Muscle of leg (tissue), 11 donors: ENCODE results near the gene HOXB3. TPM values are rescaled to one million over a fixed set of nuclear protein-coding genes. Genes with fewer than 3 reads are reported as not detected.

Experiments used
- DNase-seq: peaks from one replicate; pipeline ENCODE4 v3.0.0; 2013
- H3K27ac ChIP-seq: one replicate; pipeline ENCODE4 v1.5.1; 2013; ENCODE audit warnings: mild to moderate bottlenecking, low read length, control low read depth
- H3K27me3 ChIP-seq: one replicate; pipeline ENCODE4 v1.6.1; 2013; ENCODE audit warnings: low read length; ENCODE audit not compliant: control insufficient read depth, insufficient read depth
- H3K36me3 ChIP-seq: one replicate; pipeline ENCODE4 v1.6.1; 2013; ENCODE audit warnings: low read length; ENCODE audit not compliant: control insufficient read depth, insufficient read depth
- H3K4me1 ChIP-seq: one replicate; pipeline ENCODE4 v1.6.1; 2013; ENCODE audit warnings: low read length; ENCODE audit not compliant: control insufficient read depth, insufficient read depth
- H3K4me3 ChIP-seq: one replicate; pipeline ENCODE4 v1.5.1; 2013; ENCODE audit warnings: low read length, control low read depth
- H3K9me3 ChIP-seq: replicated peaks from 2 replicates; pipeline ENCODE4 v1.6.1; 2013; ENCODE audit warnings: low read depth, low read length; ENCODE audit not compliant: control insufficient read depth
- WGBS: methylation state at CpG from one replicate; pipeline ENCODE4 v1.1.5; 2013; ENCODE audit warnings: missing lambda C conversion rate; ENCODE audit not compliant: insufficient coverage; 5-methylcytosine and 5-hydroxymethylcytosine counted together
- polyA plus RNA-seq, 8 donors: library from polyadenylated mRNA; unstranded; fragments of 120-200 nt; gene quantifications; one replicate each; pipeline versions ENCODE4 v1.2.1 to v1.2.3, GENCODE V29; 2013; ENCODE audit warnings: inconsistent platforms in 1 of 8, low replicate concordance in 1 of 8; ENCODE audit not compliant: insufficient read length in 8 of 8, insufficient read depth in 1 of 8
- total RNA-seq: library from RNA; stranded (reverse); fragments of 120-200 nt; gene quantifications from one replicate; pipeline ENCODE4 v1.2.4, GENCODE V29; 2013

HOXB3 gene
- total and polyA plus RNA-seq, 9 donors = 3.1 to 14.6 (median 9.4) TPM

DNA sequence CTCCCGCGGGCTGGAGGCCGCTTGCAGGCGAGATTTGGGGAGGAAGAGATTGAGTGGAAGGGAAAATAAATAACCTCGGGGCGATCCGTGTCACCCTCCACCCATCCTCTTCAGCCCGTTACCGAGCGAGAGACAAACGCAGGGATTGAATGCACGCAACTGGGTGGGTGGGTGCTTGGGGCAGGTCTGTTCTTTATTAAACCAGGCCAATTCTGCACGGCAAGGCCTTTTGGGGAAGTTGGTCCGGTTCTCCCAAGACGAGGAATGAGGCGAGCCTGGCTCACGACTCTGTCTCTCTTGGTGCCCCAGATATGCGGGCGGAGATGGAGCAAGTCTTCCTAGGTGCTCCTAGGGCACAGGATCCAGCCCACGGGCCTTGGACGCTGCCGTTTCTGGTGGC, 21.2 kb upstream of the HOXB3 start:
- H3K36me3 ChIP-seq = no peaks in the 10 kb centered on the region
- peak overlapping the region; percentile 60 for H3K27ac ChIP-seq
- 3% methylated on average over 12 of the region's 22 CpGs for WGBS
- H3K9me3 ChIP-seq = no peaks in the 10 kb centered on the region
- H3K4me3 ChIP-seq = peak overlapping the region; percentile 63
- peaks cover 31% of the 10 kb centered on the region for H3K4me1 ChIP-seq
- H3K27me3 ChIP-seq = peaks cover 100% of the 10 kb centered on the region
- DNase-seq = no peak

DNA sequence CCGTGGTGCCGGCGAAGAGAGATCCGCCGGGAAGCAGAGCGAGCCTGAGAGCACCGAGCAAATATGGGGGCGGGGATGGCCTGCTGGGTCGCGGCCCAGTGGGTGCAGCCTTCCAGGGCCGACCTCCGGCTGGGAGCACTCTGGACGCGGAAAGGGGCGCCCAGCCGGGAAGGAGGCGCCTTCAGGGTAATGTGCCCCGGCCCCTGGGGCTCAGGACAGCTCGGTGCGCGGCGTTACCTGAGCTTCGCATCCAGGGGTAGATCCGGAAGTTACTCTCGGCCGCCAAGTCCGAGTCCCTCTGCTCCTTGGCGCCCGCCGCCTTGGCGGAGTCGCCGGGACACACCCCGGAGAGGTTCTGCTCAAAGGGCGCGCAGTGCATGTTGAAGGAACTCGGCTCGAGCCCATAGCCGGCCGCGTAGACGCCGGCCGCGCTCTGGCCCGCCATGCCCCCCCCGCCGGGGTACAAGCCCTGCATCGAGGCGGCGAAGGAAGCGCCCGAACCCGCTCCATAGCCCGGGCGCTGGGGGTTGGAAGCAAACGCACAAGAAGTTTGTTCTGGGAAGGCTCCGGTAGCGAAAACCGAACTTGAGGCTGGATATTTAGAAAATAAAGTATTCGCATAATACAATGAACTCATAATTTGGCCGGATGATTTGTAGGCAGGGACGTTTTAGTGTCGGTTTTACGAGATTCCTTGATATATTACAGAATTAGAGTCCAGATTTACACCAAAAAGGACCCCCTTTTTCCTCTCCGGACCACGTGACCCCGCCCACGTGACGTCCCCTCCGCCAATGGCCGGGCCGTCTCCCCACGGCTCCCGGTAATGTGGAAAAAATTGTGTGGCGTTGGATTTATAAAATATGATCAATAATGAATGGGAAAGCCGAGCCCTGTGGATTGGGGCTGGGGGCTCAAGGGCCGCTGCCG, 20.5 kb upstream of the HOXB3 start, which contains the start of gene HOXB7:
HOXB7 (minus strand) TSS at position 736 of the 930 bp plus-strand sequence; CDS start at position 637, 99 bp downstream.
- H3K27me3 ChIP-seq = peaks cover 100% of the 10 kb centered on the region

DNA sequence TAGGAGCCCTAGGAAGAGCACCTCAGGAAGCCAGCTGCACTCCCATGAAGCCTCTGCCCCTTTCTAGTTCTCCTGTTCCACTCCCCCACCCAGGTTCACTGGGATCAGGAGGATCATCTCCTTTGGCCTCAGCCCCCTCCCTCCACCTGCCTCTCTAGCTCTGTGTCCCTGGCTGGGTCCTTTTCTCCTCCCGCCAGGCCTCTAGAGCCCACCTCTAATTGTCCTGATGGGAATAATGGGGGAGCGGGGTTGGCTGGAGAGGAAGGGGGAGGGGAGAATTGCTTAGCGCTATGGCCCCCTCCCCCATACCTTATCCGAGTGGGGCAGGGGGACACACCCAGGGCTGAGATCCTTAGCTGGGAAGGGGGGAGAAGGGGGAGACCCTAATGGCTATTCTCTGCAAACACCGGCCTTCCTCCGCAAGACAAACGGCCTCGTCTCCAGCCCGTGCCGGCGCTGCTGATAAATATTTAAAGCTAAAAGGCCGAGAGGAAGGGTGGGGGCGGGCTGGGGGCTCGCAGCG, 19.8 kb upstream of the HOXB3 start:
- Histone ChIP-seq H3K27ac (peak overlapping the region; percentile 60), H3K4me1 (peaks cover 31% of the 10 kb centered on the region), H3K27me3 (peaks cover 100% of the 10 kb centered on the region), H3K4me3 (peak overlapping the region; percentile 63), H3K9me3 (no peaks in the 10 kb centered on the region), H3K36me3 (no peaks in the 10 kb centered on the region)
- WGBS = 1% methylated on average over 11 of the region's 15 CpGs
- no peak for DNase-seq

More for the DNA sequence above, 20.5 kb upstream of the HOXB3 start, which contains the start of gene HOXB7:
- Histone ChIP-seq H3K27ac (peak within 1 kb of the TSS; percentile 69), H3K36me3 (no peaks in the 10 kb centered on the region), H3K4me3 (peak within 1 kb of the TSS; percentile 63), H3K9me3 (no peaks in the 10 kb centered on the region), H3K4me1 (peaks cover 31% of the 10 kb centered on the region)
- under 1% methylated on average over 61 of the region's 79 CpGs for WGBS
- peak; percentile 55 for DNase-seq

DNA sequence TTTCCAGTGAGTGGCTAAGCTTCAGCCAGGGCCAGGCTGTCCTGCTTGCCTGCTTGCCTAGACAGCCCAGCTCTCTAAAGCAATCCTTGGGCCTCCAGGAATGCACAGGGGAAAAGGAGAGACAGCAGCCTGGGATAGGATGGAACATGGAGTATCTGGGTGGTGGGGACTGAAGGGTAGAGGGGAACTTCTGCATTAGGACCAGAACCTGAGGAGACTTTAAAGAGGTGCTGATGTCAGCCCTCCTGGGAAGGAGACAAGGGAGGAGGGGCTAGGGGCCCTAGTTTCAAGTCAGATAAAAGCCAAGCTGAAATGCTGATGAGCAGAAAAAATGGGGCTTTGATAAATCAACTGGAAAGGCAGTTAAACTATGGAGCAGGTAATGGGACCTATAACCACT, 19.0 kb upstream of the HOXB3 start:
- Histone ChIP-seq H3K36me3 (no peaks in the 10 kb centered on the region), H3K27me3 (peaks cover 100% of the 10 kb centered on the region), H3K27ac (no peak overlapping the region), H3K9me3 (no peaks in the 10 kb centered on the region), H3K4me3 (no peak overlapping the region), H3K4me1 (peaks cover 27% of the 10 kb centered on the region)
- no peak for DNase-seq

DNA sequence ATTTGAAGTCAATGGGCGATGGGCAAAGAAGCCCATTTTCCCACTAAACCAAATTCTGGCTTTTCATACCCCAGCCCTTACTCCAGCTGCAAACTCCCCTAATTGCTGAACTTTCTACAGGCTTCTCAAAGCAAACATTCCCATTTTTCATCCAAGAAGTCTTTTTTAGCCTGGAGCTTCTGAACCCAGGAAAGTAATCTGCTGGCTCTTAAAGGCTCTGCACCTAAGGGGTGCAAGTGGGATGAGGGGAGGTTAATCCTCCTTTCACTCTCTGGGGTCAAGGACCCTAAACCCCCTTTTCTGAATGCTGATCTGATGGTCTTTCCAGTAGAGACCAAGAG, 18.4 kb upstream of the HOXB3 start:
- H3K9me3 ChIP-seq = no peaks in the 10 kb centered on the region
- no peak overlapping the region for H3K4me3 ChIP-seq
- peaks cover 24% of the 10 kb centered on the region for H3K4me1 ChIP-seq
- H3K27ac ChIP-seq = no peak overlapping the region
- peaks cover 100% of the 10 kb centered on the region for H3K27me3 ChIP-seq
- no peak for DNase-seq
- H3K36me3 ChIP-seq = no peaks in the 10 kb centered on the region
- WGBS = no CpG with 5 or more reads among the region's 1 CpG

DNA sequence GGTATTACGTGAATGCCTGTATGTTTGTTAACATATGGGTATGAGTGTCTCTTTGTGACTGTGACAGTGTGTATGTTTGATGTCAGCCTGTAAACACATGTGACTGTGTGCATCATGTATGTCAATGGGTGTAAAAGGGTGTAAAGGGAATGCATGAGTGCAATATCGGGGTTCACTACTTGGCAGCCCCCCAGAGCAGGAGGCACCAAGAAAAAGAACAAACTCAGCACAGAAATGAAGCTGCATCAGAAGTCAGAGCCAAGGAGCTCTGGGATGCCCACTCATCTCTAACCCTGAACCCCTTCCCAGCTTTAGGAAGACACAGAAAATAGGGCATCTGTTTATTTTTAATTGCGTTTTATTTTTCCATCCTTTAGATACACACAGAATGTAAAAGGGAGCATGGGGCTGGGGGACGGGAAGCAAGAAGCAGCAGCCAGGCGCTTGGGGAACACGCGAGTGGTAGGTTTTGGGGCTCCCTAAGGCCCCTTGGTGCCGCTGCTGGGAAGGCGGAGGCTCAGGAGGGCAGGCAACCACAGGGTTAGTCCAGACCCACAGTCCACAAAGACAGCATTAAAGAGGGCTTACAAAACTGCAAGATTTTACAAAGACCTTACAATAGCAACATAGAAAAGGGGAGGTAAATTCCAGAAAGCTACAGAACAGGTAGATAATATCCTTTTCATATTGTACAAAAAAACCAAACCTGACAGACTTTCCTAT, 17.0 kb upstream of the HOXB3 start:
- Histone ChIP-seq H3K36me3 (no peaks in the 10 kb centered on the region), H3K27ac (no peak overlapping the region), H3K9me3 (peaks cover 3% of the 10 kb centered on the region), H3K4me1 (peaks cover 19% of the 10 kb centered on the region), H3K4me3 (no peak overlapping the region), H3K27me3 (peaks cover 99% of the 10 kb centered on the region)
- 72% methylated on average over 5 of the region's 9 CpGs for WGBS
- no peak for DNase-seq

DNA sequence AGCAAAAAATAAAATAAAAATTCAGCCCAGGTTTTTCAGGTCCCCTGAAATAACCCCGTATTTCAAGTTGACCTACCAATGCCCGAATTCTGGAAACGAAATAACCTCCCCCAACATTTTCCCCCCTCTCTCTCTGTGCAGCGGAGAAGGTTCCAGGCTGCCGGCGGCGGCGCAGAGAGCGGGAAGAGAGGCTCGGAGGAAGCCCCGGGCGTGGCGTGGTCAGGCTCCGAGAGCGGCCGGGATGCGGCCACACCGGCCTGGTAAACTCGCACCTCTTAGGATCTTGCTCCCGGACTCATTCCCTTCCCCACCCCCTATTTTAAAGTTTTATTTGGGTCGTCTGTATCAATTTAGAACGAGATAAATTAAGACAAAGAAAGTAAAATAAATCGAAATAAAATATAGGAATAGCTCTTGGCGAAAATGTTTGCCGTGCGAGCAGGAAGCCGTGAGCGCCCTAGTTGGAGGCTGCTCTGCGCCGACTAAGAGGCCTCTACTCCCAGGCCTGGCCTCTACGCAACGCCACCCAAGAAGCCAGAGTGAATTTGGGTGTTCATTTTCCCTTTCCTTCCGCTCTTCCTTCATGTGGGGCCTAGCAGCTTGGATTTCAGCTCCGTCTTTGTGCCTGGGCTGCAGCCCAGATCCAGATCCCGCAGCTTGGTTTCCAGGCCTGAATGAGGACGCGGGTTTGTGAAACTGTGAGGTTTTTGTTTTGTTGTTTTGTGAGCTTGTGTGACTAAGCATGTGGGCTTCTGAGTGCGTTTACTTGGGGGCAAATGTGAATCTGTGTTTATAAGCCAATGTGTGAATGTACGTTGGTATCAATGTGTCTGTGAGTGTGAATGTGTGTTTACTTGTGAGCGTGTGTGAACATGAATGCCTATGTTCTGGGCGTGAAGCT, 16.2 kb upstream of the HOXB3 start:
- Histone ChIP-seq H3K4me1 (peaks cover 19% of the 10 kb centered on the region), H3K27me3 (peaks cover 99% of the 10 kb centered on the region), H3K27ac (no peak overlapping the region), H3K9me3 (peaks cover 3% of the 10 kb centered on the region), H3K36me3 (no peaks in the 10 kb centered on the region), H3K4me3 (no peak overlapping the region)
- WGBS = 25% methylated on average over 21 of the region's 41 CpGs
- no peak for DNase-seq

DNA sequence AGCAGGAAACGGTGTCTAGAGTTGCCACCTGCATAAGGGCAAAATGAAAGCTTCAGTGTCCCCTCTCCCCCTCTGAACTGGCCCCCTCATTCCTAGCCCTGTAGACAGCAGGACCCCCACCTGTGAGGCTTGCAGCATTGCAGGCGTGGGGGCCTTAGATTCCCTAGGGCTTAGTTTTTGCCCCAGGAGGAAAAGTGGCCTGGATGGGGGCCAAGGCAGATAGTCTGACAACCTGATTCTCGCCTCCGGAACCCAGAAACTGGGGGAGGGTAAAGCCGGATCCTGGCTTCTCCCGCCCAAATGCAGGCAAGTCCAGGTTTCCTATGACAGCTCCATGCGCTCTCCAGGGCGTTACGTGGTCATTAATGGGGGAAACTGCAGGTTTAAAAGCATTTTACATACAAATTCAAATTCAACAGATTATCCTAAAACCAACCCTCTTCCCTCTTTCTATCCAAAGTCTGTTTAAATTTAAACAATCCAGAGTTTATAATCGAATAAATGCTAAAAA, 15.4 kb upstream of the HOXB3 start:
- H3K27me3 ChIP-seq = peaks cover 99% of the 10 kb centered on the region

DNA sequence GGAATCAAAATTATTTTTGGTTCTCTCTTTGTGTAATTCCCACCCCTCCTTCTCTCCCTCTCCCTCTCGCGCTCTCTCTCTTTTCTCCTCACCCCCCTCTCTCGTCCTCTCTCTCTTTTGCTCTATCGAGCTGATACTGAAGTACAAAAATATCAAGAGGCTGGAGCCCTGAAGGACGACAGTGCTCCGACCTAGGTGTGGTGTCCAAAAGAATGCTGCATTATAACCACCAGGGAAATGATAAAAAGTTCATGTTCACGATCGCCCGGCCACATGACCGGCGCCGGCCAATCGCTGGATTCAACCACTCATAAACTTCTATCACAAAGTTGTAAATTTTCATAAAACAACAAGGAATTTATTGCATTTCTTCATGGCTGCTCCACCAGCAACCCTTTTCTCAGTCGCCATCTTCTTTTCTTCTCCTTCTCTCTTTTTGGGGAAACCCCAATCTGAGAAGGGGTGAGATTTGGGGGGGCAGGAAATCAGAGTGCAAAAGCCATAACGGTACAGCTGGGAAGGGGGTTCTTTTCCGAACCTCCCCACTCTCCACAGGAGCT, 14.8 kb upstream of the HOXB3 start, which contains the start of gene HOXB6:
HOXB6 (minus strand) TSS at position 217 of the 560 bp plus-strand sequence. CDS start 6,836 bp downstream, outside the sequence.
- Histone ChIP-seq H3K4me1 (peaks cover 6% of the 10 kb centered on the region), H3K27me3 (peaks cover 99% of the 10 kb centered on the region), H3K4me3 (peak within 1 kb of the TSS; percentile 30), H3K27ac (peak within 1 kb of the TSS; percentile 65), H3K36me3 (no peaks in the 10 kb centered on the region), H3K9me3 (peaks cover 3% of the 10 kb centered on the region)
- WGBS = 2% methylated on average over 9 of the region's 16 CpGs
- no peak for DNase-seq

More for the DNA sequence above, 15.4 kb upstream of the HOXB3 start:
- 5% methylated on average over 3 of the region's 10 CpGs for WGBS
- Histone ChIP-seq H3K36me3 (no peaks in the 10 kb centered on the region), H3K4me3 (no peak overlapping the region), H3K4me1 (peaks cover 11% of the 10 kb centered on the region), H3K9me3 (peaks cover 3% of the 10 kb centered on the region), H3K27ac (no peak overlapping the region)
- no peak for DNase-seq
